ENCODE data around the gene AMZ1.

Gene AMZ1

DNA sequence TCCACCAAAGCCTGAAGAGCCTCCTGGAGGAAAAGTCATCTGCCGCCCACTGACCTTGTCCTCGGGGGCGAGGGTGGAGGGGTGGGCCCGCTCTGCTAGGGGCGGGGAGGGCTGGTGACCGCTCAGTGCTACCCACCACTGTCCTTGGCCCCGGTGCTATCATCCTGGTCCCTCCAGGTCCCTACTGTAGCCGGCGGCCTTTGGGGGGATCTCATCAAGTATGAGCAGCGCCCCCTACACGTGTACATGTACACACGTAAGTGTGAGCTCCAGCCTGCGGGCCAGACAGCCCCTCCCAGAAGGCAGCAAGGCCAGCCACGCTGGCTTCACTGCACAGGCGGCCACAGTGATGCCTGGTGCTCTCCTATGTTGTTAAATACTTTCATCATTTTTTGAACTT is 36.7 kb upstream of the AMZ1 start:
- no peak for DNase-seq (ENCODE audit: low read depth in 3 of 3, low spot score in 1 of 3)

DNA sequence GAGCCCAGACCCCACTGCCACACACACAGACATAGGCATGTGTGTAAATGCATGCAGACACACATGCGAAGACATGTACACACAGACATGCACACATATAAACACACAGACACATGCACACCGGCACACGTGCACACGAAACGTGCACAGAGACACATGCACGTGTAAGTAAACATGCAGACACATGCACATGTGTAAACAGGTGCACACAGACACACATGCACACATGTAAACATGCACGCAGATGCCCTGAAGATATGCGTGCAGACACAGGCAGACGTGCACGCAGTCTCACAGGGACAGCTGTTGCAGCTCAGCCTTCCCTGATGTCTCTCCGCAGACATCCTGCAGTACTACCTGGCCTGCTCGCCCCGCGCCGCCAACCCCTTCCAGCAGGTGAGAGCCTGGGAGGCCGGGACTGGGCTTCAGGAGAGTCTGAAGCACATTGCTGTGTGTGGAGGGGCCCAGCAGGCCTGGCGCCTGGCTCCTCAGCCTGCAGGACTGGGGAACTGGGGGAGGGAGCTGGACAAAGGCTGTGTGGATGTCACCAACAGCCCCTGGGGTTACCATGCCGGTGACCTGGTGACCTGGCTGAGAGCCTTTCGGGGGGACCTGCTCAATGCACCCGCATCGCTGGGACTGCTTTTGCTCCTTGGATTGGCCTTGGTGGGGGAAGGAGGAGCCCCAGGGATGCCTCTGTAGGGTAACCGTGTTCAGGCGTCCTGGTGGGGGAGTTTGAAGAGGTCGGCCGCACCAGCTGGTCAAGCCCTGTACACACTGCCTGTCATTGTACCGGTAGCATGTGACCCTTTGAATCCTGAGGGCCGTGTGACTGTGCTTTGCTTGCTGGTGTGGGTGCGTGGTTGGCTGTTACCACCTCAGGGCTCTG is 35.9 kb upstream of the AMZ1 start:
- DNase-seq (ENCODE audit: low read depth in 3 of 3, low spot score in 1 of 3) = no peak

DNA sequence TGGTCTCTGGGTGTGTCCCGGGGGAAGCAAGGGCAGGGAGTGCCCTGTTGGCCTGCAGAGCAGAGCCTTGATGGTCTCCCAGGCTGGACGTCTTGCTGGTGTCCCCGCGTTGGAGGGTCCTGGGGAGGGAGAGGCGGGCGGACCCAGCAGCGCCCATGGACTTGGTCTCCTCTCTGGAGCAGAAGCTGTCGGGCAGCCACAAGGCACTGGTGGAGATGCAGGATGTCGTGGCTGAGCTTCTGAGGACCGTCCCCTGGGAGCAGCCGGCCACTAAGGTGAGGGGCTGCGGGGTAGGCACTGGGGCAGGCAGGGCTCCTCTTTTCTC is 35.3 kb upstream of the AMZ1 start:
- DNase-seq (ENCODE audit: low read depth in 3 of 3, low spot score in 1 of 3) = no peak

DNA sequence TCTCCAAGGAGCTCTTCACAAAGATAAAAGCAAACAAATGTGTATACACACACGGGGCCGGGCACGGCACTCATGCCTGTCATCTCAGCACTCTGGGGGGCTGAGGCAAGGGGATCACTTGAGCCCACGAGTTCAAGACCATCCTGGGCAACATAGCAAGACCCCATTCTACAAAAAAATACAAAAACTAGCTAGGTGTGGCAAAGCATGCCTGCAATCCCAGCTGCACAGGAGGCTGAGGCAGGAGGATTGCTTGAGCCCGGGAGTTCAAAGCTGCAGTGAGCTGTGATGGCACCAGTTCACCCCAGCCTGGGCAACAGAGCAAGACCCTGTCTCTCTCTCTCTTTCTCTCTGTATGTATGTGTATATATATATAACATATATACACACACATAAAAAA is 33.9 kb upstream of the AMZ1 start:
- no peak for DNase-seq (ENCODE audit: low read depth in 3 of 3, low spot score in 1 of 3)

DNA sequence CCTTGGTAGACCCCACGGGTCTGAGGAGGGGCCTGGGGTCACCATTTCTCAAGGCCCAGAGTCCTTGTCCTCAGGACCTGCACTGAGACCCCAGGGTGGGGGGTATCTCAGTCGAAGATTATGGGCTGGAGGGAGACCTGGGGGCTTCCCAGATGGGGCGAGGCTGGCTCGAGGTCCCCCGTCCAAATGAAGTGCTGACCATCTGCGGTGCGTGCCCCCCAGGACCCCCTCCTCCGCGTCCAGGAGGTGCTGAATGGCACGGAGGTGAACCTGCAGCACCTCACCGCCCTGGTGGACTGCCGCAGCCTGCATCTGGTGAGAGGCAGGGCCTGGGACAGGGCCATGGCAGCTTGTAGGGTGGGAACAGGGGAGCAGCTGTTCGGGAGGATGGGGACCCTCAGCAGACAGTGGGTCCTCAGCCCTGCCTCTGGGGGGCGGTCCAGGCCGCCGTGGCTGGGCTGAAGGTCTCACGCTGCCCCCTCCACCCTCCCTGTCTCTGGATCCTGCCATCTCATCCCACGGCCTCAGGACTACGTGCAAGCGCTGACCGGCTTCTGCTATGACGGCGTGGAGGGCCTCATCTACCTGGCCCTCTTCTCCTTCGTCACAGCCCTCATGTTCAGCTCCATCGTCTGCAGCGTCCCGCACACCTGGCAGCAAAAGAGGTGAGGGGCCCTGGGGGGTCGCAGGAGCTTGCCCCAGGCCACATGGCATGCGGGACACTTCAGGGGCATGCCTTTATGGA is 32.0 kb upstream of the AMZ1 start:
- no peak for DNase-seq (ENCODE audit: low read depth in 3 of 3, low spot score in 1 of 3)

DNA sequence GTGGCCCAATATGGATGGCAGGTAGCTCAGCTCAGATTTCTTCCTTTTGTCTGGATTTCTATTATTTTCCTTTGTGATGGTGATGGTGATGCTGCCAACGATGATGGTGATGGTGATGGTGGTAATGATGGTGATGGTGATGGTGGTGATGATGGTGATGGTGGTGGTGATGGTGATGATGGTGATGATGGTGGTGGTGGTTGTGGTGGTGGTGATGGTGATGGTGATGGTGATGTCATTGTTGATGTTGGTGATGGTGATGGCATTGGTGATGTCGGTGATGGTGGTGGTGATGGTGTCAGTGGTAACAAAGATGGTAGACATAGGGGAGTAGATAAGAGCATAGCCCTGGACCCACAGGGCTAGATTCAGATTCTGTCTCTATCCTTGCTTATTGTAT is 30.8 kb upstream of the AMZ1 start:
- DNase-seq (ENCODE audit: low read depth in 3 of 3, low spot score in 1 of 3) = no peak

DNA sequence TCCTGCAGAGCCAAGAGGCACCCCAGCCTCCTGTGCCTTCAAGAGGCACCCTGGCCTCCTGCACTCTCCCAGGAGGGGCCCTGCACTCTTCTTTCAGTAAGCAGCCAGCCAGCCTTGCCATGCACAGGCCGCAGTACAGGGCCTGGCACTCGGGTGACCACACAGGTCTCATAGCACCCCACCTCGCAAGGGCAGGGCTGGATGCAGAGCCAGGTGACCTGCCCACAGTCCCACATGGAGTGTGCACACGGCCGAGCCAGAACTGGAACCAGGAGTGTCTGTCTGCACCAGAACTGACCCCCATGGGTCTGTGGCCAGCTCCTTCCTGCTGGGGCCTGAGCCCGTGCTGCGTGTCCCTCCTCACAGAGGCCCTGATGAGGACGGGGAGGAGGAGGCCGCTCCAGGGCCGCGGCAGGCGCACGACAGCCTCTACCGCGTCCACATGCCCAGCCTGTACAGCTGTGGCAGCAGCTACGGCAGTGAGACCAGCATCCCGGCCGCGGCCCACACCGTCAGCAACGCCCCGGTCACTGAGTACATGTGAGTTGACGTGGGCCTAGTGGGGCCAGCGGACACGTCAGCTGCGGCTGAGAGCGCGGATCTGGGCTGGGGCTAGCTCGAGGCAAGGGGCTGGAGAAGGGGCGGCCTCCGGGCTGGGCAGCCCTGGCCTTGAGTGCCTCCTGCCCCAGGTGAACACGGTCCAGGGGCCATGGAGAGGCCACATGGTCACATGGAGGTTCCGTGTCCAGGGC is 29.9 kb upstream of the AMZ1 start:
- no peak for DNase-seq (ENCODE audit: low read depth in 3 of 3, low spot score in 1 of 3)

DNA sequence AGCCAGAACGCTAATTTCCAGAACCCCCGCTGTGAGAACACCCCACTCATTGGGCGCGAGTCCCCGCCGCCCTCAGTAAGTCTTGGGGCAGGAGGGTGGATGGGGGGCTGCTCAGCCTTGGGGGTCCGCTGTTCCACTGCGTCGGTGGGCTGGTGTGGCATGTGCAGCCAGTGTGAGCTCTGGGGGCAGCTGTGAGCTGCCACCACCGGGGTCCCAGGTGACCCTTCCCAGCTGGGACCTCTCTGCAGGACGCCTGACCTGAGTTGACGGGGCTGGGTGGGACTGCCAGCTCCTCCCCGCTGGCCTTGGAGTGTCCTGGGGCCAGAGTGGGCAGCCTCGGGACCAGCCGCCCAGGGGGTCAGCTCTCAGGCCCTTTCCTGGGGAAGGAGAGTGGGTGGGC is 29.1 kb upstream of the AMZ1 start:
- DNase-seq (ENCODE audit: low read depth in 3 of 3, low spot score in 1 of 3) = no peak

DNA sequence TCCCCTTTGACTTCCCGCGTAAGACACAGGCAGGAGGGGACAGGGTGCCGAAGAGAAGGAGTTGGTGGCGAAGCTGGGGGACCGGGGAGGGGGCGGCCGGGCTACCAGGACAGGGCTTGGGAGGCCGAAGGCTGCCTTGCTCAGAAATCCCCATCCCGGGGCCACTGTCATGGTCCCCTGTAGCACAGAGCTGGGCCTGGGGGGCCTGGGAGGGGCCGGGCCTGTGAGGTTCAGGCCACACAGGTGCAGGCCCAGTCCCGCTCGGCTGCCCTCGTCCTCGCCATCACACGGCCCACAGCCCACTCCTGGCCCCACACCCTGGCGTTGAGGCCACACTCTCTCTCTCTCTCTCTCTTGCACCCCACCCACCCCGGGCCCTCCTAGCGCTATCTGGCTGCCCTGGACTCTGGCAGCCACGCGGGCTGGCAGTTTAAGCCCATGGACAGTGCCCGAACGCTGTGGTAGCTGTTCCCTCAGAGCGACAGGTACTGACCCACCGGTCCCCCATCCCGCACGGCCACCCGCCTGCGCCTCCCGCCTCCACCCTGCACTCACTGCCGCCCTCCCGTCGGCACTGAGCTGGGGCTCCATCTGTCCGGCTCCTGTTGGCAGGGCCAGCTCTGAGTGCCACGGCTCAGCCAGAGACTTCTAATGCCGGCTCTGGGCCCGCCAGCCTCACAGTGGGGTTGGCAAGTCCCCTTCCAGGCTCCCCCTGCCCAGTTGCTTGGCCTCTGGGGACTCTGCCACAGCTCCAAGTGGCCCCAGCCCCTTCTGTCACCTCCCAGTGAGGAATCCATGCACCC is 28.2 kb upstream of the AMZ1 start:
- no peak for DNase-seq (ENCODE audit: low read depth in 3 of 3, low spot score in 1 of 3)

DNA sequence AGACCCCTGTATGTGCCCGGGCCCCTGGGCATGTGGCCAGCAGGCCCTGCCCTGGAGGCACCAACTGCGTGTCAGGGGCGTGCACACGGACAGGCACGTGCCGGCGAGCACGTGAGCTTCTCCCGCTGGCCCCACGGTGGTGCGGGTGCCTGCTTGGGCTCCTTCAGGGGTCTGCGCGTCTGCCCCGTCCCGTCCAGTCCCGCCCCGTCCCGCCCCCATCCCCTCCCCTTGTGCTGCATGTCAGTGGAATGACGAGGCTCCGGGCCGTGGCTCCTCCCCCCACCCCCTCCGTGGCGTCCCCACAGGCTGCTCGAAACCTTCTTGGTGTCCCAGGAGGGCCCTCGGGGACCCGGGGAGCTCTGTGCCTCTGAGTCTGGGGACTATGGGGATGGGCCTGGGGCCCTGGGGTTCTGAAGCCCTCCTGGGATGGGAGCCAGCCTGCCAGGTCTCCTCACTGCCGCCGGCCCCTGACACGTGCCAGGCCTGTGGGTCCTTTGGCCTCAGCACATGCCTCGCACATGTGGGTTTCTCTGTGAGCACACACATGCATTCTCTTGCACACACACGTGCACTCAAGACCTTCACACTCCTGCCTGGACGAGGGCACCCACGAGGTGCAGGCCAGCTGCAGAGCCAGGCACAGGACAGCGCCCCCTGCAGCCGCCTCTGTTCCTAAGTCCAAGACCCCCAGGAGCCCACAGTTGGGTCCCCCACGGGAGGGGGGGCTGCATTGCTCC is 27.5 kb upstream of the AMZ1 start:
- no peak for DNase-seq (ENCODE audit: low read depth in 3 of 3, low spot score in 1 of 3)

DNA sequence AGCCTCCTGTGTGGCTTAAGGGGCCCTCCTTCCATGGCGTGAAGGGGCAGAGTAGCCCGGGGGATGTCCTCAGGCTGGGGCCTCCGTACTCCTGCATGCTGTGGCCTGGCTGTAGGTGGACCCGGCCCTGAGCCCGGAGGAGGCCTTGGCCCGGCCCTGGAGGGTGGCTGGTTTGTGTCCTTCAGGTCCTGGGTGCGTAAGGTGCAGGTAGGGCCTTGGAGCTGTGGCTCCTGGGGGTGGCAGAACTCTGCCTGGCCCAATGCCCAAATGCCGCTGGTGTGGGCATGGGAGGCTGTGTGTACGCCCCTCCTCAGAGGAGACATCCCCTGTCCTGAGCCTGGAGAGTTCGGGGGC is 26.9 kb upstream of the AMZ1 start:
- DNase-seq (ENCODE audit: low read depth in 3 of 3, low spot score in 1 of 3) = no peak

DNA sequence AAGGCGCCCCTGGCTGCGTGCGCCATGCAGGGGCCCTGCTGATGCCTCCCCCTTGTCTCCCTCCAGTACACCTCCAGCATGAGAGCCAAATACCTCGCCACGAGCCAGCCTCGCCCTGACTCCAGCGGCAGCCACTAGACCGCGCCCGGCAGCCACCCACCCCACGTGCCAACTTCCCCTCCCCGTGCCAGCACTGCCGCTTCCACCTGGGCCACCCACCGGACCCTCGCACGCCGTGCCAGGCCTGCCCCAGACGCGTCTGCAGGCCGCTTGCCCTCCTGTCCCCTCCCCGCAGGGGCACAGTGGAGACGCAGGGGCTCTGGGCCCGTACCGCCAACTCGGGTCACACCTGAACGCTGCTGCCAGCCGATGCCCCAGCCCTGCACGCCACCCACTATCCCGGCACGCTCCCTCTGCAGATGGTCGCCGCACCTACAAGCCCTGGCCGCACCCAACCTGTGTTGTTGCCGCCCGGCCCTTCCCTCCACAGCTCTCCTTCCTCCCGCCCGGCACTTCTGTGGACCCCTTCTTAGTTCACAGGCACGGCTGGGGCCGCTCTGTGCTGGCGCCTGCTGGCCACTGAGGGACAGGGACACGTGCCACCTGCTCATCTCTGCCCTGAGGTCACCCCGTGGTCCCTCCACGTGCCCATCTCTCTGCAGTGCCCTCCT is 26.3 kb upstream of the AMZ1 start:
- no peak for DNase-seq (ENCODE audit: low read depth in 3 of 3, low spot score in 1 of 3)

DNA sequence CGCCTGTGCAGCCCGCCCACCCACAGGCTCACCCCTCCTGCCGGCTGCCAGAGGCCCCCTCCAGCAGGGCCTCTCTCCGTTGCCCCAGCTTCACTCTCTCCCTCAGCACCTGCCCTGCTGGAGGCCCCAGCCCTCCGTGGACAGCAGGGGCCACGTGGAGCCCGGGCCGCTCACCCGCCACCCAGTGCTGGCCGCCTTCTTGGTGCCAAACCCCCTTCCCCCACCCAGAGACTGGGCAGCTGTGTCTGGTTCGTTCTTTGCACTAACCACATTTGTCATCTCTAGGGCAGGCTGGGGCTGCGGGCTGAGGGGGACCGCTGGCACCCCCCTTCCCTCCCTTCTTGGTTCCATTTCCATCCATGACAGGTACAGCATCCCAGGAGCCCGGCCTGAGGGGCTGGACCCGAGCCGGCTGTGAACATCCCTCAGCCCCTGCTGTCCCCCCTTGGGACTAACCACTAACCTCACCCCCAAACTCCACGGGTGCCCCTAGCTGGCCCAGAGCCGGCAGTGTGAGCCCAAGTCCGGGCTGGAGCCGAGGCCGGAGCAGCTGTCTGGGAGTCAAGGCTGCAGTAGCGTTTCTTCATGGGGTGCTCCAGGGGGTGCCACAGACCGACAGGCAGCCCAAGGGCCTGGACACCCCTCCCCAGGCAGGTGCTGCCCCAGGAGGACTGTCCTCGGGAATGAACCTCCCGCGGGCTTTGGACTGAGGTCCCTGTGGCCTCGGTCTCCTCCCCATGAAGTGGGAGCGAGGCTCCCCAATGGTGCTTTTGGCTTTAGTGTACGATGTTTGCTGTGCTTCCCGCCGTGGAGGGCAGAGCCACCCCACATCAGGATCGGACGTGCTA is 25.5 kb upstream of the AMZ1 start:
- DNase-seq (ENCODE audit: low read depth in 3 of 3, low spot score in 1 of 3) = no peak

DNA sequence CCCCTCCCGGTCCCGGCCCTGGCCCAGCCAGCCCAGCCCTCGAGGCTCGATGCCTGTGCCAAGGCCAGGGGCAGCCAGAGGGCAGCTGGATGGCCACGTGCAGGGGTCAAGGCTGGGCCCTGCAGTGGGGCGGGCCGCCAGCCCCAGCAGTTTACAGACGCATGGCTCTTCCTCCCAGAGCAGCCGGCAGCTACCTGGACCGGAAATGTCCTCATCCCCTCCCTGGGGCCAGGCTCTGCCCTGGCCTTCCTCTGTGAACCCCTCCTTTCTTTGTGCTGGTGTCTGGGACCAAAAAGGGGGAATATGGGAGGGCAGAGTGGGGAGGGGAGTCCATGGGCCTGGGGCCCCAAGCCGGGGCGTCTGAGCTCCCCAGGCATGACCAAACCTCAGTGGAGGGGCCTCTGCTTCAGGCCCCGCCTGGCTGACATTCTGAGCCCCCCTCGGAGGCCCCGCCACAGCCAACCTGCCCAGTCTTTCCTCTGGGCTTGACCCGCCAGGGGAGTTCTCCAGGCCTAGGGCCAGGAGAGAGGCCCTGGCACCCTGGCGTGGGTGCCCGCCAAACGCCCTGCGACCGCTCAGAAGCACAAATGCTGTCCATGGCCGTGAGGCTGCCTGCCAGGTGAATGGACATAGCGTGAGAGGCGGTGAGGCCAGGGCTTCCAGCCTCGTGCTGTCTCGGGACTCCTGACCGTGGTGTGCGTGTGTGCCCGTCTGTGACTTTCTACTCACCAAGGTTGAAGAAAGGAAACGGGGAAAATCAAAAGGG is 24.7 kb upstream of the AMZ1 start:
- DNase-seq (ENCODE audit: low read depth in 3 of 3, low spot score in 1 of 3) = no peak

DNA sequence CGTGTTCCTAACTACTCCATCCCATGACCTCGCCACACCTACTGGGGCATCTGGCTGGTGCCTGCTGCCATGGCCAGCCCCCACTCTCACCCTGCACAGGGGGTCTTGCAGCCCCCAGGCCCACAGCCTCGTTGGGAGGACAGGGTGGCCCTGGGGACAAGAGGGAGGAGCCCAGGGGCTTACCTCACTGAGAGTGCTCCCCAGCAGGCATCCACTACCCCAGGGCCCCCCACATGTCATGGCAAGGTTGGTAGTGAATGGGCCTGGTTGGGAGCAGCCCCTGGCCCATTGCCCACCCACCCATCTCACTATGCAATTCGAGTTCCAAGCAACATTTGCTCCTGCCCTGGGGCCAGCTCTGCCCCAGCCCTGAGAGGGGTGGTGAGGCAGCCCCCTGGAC is 24.0 kb upstream of the AMZ1 start:
- no peak for DNase-seq (ENCODE audit: low read depth in 3 of 3, low spot score in 1 of 3)

DNA sequence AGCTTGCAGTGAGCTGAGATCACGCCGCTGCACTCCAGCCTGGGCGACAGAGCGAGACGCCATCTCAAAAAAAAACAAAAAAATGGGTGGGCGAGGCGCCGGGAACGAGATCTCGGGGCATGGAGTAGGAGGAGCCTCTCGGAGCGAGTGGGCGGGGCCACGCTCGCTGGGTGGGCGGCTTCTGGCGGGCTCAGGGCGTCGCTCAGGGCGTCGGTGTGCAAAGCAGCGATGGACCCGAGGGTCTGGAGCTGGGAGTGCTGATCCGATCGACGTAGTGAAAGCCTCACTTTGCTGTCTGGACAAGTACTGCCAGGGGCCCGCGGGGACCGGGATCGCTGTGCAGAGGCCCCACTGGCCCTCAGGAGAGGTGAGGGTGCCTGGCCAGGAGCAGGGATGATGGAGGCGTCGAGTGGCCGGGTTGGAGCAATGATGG is 22.6 kb upstream of the AMZ1 start:
- DNase-seq (ENCODE audit: low read depth in 3 of 3, low spot score in 1 of 3) = no peak

DNA sequence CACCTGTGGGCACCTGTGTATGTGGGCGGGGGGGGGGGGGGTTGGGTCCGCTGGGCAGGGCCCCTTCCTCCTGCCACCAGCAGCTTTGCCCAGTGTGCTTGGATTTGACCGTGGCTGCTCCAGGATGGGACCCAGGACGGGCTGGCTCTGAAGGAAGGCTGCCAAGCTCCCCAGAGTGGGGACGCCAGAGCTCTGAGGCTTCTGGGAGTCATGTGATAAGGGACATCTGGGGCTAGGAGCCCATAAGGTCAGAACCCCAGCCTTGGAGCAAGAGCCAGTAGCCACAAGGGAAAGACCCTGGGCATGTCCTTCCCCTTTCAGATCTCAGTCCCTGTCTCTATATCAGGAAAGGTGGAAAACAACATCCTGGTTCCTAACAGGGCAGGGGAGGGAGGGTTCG is 21.8 kb upstream of the AMZ1 start:
- DNase-seq (ENCODE audit: low read depth in 3 of 3, low spot score in 1 of 3) = no peak

DNA sequence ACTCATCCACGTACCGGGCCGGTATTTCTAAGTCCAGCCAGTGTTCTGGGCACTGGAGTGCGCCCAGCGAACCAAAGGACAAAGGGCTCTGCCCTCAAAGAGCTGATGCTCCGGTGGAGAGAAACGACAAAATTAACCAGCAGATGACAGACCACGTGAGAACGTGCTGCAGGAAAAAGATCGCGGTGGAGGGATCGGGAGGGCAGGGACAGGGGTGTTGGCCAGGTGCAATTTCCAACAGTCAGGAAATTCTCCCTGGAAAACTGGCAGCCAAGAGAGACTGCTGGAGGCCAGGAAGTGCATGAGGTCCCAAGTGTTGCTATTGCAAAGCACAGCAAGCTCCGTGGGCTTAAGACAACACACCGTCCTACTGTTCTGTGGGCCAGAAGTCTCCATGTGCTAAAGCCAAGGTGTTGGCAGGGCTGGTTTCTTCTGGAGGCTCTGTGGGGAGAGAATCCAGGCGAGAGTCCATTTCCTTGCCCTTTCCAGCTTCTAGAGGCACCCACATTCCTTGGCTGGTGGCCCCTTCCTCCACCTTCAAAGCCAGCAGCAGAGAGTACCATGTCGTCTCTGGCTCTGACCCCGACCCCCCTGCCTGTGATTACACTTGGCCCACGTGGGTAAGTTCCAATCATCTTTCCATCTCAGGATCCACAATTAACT is 21.3 kb upstream of the AMZ1 start:
- no peak for DNase-seq (ENCODE audit: low read depth in 3 of 3, low spot score in 1 of 3)
